ENCODE measurements around the gene P3H4. TPM values are rescaled to one million over a fixed set of nuclear protein-coding genes. Genes with fewer than 3 reads are reported as not detected.

P3H4 gene
- total RNA-seq, 4 donors from 2014 or later, result 2.4 to 7.1 (median 3.7) TPM

GRCh38 chr17:41818024-41818423 lies 6.3 kb upstream of the P3H4 start:
- Histone ChIP-seq H3K36me3 (no peaks in the 10 kb centered on the region), H3K27me3 (peaks cover 0 to 23% (median 0%) of the 10 kb centered on the region in 4 donors), H3K9me3 (no peaks in the 10 kb centered on the region), H3K4me1 (peaks cover under 1 to 10% (median 3%) of the 10 kb centered on the region in 3 donors), H3K27ac (no peak overlapping the region), H3K4me3 (no peak overlapping the region)
- 92 to 98% methylated on average over 9 to 16 of the region's 20 CpGs for WGBS, 2 donors
- no peak for TF ChIP-seq CTCF (IDR thresholded peaks at IDR 0.05)
- TF ChIP-seq POLR2A (IDR thresholded peaks at IDR 0.05), result no peak
- intact Hi-C loops (cut with DNase I), result no loop called here
- no peak for DNase-seq

- TF ChIP-seq CTCF (IDR thresholded peaks at IDR 0.05) (no peak), POLR2A (IDR thresholded peaks at IDR 0.05) (no peak)
- DNase-seq, result no peak
- no peak overlapping the region for H3K27ac ChIP-seq
- 87 to 89% methylated on average over 12 to 14 of the region's 23 CpGs for WGBS, 2 donors
- no peak overlapping the region for H3K4me3 ChIP-seq
- no peaks in the 10 kb centered on the region for H3K9me3 ChIP-seq
- H3K27me3 ChIP-seq, result peaks cover 0 to 35% (median 0%) of the 10 kb centered on the region in 4 donors
- H3K36me3 ChIP-seq, result no peaks in the 10 kb centered on the region
- intact Hi-C loops (cut with DNase I), result no loop called here
- peaks cover 7 to 23% (median 12%) of the 10 kb centered on the region in 3 donors for H3K4me1 ChIP-seq
Measured at GRCh38 chr17:41816637-41817320, 5.0 kb upstream of the P3H4 start.

- DNase-seq, result no peak
- WGBS, 2 donors, result 40 to 83% methylated on average over 1 of the region's 1 CpG
Measured at GRCh38 chr17:41814195-41814594, 2.4 kb upstream of the P3H4 start.

GRCh38 chr17:41813699-41814124 lies 2.0 kb upstream of the P3H4 start:
- WGBS, 2 donors, result 69 to 72% methylated on average over 6 to 8 of the region's 9 CpGs
- Histone ChIP-seq H3K4me3 (peak overlapping the region in 2 of 4 donors; percentile 72 to 85), H3K36me3 (no peaks in the 10 kb centered on the region), H3K27ac (peak overlapping the region in 2 of 4 donors; percentile 73 to 78), H3K9me3 (no peaks in the 10 kb centered on the region), H3K27me3 (peaks cover 0 to 25% (median 0%) of the 10 kb centered on the region in 4 donors), H3K4me1 (peaks cover 22 to 53% (median 33%) of the 10 kb centered on the region in 3 donors)
- no peak for TF ChIP-seq POLR2A (IDR thresholded peaks at IDR 0.05)
- TF ChIP-seq CTCF (IDR thresholded peaks at IDR 0.05), result no peak
- DNase-seq, result no peak
- intact Hi-C loops (cut with DNase I), result no loop called here

More at GRCh38 chr17:41814195-41814594, 2.4 kb upstream of the P3H4 start:
- TF ChIP-seq POLR2A (IDR thresholded peaks at IDR 0.05), result no peak
- TF ChIP-seq CTCF (IDR thresholded peaks at IDR 0.05), result no peak
- intact Hi-C loops (cut with DNase I), result no loop called here
- H3K27ac ChIP-seq, result no peak overlapping the region
- H3K4me1 ChIP-seq, result peaks cover 22 to 48% (median 33%) of the 10 kb centered on the region in 3 donors
- no peaks in the 10 kb centered on the region for H3K9me3 ChIP-seq
- H3K4me3 ChIP-seq, result no peak overlapping the region
- H3K36me3 ChIP-seq, result no peaks in the 10 kb centered on the region
- peaks cover 0 to 28% (median 0%) of the 10 kb centered on the region in 4 donors for H3K27me3 ChIP-seq

- 44 to 47% methylated on average over 8 to 9 of the region's 12 CpGs for WGBS, 2 donors
- Histone ChIP-seq H3K4me3 (peak overlapping the region; percentile 50 to 85 (median 61)), H3K36me3 (no peaks in the 10 kb centered on the region), H3K4me1 (peaks cover 22 to 54% (median 33%) of the 10 kb centered on the region in 3 donors), H3K27me3 (peaks cover 0 to 25% (median 0%) of the 10 kb centered on the region in 4 donors), H3K27ac (peak overlapping the region; percentile 37 to 78 (median 65)), H3K9me3 (no peaks in the 10 kb centered on the region)
- TF ChIP-seq CTCF (IDR thresholded peaks at IDR 0.05) (no peak), POLR2A (IDR thresholded peaks at IDR 0.05) (no peak)
- DNase-seq, result no peak
- intact Hi-C loops (cut with DNase I), result no loop called here
Measured at GRCh38 chr17:41813152-41813680, 1.5 kb upstream of the P3H4 start.

Measured in esophagus squamous epithelium (tissue), 5 donors.